ENCODE data around the gene UPK1A.
"Not testable (repeated sequence)": the region's sequence is repeated elsewhere in the genome, so short reads cannot be mapped to it uniquely, and the experiment has no call there.

UPK1A gene

GRCh38 chr19:35723671-35724070, 57.4 kb downstream of the UPK1A start:
- CTCF ChIA-PET: no interaction called here
- Mint-ChIP-seq H3K36me3 (peaks cover 58% of the 10 kb centered on the region), H3K4me1 (peaks cover 19% of the 10 kb centered on the region), H3K27me3 (no peaks in the 10 kb centered on the region), H3K27ac (no peak overlapping the region), H3K9me3 (no peaks in the 10 kb centered on the region), H3K4me3 (no peak overlapping the region)
- DNase-seq: no peak

- H3K4me3 Mint-ChIP-seq, H3K27ac Mint-ChIP-seq, H3K27me3 Mint-ChIP-seq, DNase-seq, CTCF ChIA-PET, H3K9me3 Mint-ChIP-seq: not testable (repeated sequence)
- peaks cover 16% of the 10 kb centered on the region for H3K4me1 Mint-ChIP-seq
- H3K36me3 Mint-ChIP-seq: peaks cover 61% of the 10 kb centered on the region
Observed at GRCh38 chr19:35724132-35724531, 57.8 kb downstream of the UPK1A start.

GRCh38 chr19:35724560-35724959, 58.2 kb downstream of the UPK1A start:
- H3K4me1 Mint-ChIP-seq: peaks cover 11% of the 10 kb centered on the region
- H3K27ac Mint-ChIP-seq: no peak overlapping the region
- no peaks in the 10 kb centered on the region for H3K27me3 Mint-ChIP-seq
- peaks cover 61% of the 10 kb centered on the region for H3K36me3 Mint-ChIP-seq
- DNase-seq: no peak
- CTCF ChIA-PET: no interaction called here
- no peak overlapping the region for H3K4me3 Mint-ChIP-seq
- H3K9me3 Mint-ChIP-seq: no peaks in the 10 kb centered on the region

- peaks cover 64% of the 10 kb centered on the region for H3K36me3 Mint-ChIP-seq
- H3K27me3 Mint-ChIP-seq: no peaks in the 10 kb centered on the region
- CTCF ChIA-PET: no interaction called here
- peaks cover 7% of the 10 kb centered on the region for H3K4me1 Mint-ChIP-seq
- no peak overlapping the region for H3K27ac Mint-ChIP-seq
- DNase-seq: no peak
- H3K9me3 Mint-ChIP-seq: no peaks in the 10 kb centered on the region
- no peak overlapping the region for H3K4me3 Mint-ChIP-seq
Observed at GRCh38 chr19:35725216-35725861, 59.0 kb downstream of the UPK1A start.

GRCh38 chr19:35727053-35727955, 61.0 kb downstream of the UPK1A start:
- H3K27ac Mint-ChIP-seq: no peak overlapping the region
- no peaks in the 10 kb centered on the region for H3K4me1 Mint-ChIP-seq
- H3K27me3 Mint-ChIP-seq: no peaks in the 10 kb centered on the region
- H3K36me3 Mint-ChIP-seq: peaks cover 67% of the 10 kb centered on the region
- no peak overlapping the region for H3K4me3 Mint-ChIP-seq
- no peak for DNase-seq
- H3K9me3 Mint-ChIP-seq: no peaks in the 10 kb centered on the region
- CTCF ChIA-PET: no interaction called here

Measured in activated naive CD4-positive, alpha-beta T cell treated with anti-CD3 and anti-CD28 coated beads, Interleukin-2, amount 10 ng/mL, durations not matched to agents 7 days and 5 days (primary cell).